SIG-M5 (cell line): ENCODE measurements around the gene MRPS2.
"Not testable (repeated sequence)": the region's sequence is repeated elsewhere in the genome, so short reads cannot be mapped to it uniquely, and the experiment has no call there.

Experiments
- DNase-seq: peaks from one replicate; lab custom pipeline; 2025; lab: John Stamatoyannopoulos, UW

The MRPS2 gene

DNA sequence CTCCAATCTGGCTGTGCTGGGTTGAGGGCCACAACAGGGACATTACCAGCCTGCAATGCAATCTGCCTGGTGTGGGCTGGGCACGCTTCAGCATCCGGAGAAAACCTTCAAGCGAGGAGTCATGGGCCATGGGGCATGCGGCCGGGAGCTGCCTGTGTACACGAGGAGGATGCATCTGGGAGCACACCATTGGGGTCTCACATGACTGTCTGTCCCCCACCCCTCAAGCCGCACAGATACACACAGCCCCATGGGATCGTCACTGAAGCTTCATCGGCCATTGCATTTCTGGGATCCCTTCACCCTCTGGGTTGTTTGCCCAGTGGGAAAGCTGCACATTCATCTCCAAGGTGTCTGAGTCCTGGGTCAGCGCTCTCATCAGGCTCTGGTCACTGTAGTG lies 30.6 kb downstream of the MRPS2 start:
- DNase-seq, result no peak

DNA sequence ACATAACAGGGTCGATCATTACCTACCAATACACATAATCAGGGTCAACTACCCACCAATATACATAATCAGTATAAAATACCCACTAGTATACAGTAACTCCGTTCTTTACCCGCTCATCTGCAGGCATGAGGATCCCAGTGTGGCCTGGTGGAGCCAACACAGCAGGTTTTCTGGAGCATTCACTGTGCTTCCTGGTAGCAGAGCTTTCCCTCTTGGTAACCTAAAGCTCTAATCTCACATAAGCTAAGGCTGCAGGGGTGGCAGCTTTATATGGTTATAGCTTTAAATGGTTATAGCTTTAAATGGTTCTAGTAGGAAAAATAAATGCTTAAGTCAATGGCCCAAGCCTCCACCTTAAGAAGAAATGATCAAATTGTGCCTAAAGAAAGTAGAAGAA lies 32.6 kb downstream of the MRPS2 start:
- DNase-seq, result no peak

DNA sequence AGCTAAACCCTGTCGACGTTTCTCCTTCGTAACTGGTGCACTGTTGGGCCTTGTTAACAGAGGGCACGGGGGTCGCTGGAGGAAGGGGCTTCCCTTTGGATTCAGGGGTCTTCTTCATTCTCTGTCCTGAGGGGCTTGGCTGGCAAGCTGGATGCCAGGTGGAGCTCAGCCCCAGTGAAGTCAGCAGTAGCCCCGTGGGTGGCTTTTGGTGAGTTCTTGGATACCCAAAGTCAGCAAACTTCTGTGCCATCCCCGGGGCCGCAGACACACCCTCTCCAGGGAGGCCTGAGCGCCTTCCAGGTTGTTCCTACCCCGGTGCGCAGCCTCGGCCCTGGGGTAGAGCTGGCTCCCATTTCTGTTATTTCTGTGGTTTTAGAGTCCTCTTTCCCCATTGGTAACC lies 33.2 kb downstream of the MRPS2 start:
- DNase-seq, result no peak

GRCh38 chr9:135534192-135534711 lies 33.8 kb downstream of the MRPS2 start:
- not testable (repeated sequence) for DNase-seq

DNA sequence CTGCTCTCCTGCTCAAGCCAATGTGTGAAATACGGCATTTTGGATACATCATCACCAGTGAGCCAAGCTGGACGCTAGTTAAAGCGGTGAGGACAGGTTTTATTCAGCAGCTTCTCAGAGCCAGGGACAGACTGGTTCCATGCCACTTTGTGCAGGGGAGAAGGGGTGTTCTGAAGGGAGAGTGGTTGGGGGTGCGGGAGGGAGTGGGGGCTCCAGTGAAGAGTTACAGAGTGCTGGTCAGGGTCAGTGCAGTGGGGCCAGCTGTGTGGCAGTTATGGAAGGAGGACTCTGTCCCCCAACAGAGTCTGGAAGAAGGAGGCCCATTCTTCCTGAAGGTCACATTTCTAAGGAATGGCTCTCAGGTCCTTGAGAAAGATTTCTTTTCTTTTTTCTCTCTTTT lies 34.3 kb downstream of the MRPS2 start:
- not testable (repeated sequence) for DNase-seq

DNA sequence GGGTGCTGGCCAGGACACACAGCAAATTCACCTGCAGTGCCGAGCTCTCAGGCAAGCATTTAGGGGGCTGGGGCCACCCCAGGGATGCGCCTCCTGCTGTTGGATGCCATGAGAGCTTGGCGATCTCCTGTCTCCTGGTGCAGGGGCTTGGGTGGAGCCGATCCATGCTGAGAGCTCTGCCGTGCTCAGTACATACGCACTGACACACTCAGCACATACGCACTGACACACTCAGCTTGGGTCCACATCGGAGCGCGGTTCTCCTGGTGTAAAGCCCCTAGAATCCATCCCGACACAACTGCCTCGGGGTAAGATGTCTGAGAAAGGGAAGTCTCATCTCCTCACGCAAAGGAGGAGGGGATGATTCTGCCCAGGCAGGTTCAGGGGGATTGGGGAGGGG lies 35.1 kb downstream of the MRPS2 start:
- DNase-seq, result not testable (repeated sequence)

GRCh38 chr9:135536216-135536615 lies 35.7 kb downstream of the MRPS2 start:
- no peak for DNase-seq

DNA sequence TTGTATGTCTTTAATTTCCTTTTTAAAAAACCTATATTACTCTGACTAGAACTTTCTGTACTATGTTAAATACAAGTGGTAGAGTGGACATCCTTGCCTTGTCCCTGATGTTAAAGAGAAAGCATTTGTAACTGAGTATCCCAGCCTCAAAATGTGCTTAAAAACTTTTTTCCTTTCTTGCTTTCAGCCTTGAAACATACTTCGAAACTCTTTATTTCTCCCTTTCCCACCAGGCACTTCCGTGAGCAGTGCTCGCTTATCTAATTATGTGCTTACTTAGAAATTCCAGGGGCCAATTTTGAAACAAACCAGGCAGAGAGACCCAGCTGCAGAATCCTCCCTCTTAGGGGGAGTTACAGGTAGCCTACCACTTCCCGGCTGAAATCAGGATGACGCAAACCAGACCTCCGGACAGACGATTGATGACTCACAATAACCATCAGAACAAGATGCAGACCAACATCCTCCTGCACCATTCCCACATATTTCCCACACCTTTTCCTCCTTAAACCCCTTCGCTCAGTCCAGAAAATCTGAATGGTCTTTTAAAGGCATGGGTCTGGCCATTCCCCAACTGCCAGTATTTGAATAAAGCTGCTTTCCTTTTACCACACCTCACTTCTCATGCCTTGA lies 42.9 kb downstream of the MRPS2 start:
- DNase-seq, result not testable (repeated sequence)

- no peak for DNase-seq
Observed at GRCh38 chr9:135544981-135545635, 44.6 kb downstream of the MRPS2 start.

GRCh38 chr9:135545646-135546176 lies 45.2 kb downstream of the MRPS2 start, which contains the start of gene OBP2A:
OBP2A (plus strand) TSS chr9:135546126; CDS start chr9:135546181, 55 bp downstream.
- DNase-seq, result not testable (repeated sequence)

GRCh38 chr9:135546792-135547617 lies 46.5 kb downstream of the MRPS2 start:
- not testable (repeated sequence) for DNase-seq

DNA sequence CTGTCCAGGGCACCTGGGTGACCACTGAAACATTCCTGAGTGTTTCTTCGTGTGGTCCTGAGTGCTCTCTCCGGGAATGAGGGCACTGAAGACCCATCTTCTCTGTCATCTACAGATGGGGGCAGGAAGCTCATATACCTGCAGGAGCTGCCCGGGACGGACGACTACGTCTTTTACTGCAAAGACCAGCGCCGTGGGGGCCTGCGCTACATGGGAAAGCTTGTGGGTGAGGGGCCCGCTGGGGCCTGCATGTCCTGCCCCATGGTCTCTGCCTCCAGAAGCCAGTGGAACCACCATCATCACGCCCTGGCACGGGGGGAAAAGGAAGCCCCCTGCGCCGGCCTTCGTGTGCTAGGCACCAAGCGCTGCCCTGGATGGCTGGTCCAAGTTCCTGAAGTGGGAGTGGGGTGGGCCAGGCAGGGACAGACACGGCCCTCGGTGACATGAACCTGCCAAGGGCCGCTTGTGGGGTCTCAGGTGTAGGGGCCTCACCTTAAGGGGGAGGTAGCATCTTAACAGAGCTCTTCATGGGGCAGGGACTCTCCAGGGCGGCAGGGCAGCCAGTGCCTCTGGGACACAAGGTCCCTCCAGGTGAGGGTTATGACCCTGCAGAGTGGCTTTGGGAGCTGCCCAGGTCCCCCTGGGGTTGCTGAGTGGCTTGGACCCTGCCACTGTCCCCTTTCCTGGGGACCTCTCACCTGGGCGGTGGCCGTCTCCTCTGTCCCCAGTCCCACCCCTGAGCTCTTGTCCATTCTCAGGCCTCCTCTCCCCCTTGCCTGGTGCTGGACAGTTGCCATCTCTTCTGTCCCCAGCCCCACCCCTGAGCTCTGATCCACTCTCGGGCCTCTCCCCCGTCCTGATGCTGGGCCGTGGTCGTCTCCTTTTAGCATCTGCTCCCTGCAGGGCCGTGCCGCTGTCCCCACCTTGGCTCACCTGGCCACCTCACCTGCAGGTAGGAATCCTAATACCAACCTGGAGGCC lies 47.6 kb downstream of the MRPS2 start:
- no peak for DNase-seq

DNA sequence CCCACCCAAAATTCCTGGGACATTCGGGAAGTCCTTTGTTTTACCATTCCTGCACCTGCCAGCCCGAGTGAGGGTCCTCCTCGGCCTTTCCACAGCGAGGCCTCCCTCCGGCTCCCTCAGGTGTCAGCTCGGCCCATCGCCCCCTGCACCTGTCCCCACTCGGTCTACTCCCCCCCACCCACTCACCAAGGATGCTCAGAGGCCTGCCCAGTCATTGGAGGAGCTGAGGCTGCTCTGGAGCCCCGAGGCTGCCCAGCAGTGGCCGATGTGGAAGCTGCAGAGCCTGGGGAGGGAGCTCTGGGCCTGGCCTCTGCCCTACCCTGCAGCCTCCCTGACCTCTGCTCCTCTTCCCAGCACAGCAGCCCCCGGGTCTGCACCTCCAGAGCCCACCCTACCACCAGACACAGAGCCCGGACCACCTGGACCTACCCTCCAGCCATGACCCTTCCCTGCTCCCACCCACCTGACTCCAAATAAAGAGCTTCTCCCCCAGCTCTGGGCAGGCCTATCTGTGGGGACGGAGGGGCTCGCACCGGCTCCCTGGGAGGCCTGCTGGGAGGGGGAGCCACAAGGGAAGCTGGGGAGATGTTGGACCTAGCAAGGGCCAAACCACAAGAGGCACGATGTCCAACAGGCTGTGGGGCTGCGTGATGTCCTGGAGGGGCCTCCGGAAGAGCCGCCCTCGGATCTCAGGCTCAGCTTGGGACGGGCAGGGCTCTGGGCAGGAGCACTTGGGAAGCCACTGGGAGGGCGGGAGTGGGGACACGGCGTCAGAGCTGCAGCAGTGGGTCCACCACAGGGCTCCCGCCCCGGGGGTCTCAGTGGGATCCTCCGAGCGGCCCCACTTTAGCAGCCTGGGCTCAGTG lies 49.2 kb downstream of the MRPS2 start:
- DNase-seq, result not testable (repeated sequence)

GRCh38 chr9:135550344-135550918 lies 49.9 kb downstream of the MRPS2 start:
- no peak for DNase-seq

- DNase-seq, result no peak
Observed at GRCh38 chr9:135551031-135551430, 50.5 kb downstream of the MRPS2 start.

GRCh38 chr9:135551456-135551855 lies 51.0 kb downstream of the MRPS2 start:
- no peak for DNase-seq

GRCh38 chr9:135552021-135552697 lies 51.7 kb downstream of the MRPS2 start:
- DNase-seq, result no peak

DNA sequence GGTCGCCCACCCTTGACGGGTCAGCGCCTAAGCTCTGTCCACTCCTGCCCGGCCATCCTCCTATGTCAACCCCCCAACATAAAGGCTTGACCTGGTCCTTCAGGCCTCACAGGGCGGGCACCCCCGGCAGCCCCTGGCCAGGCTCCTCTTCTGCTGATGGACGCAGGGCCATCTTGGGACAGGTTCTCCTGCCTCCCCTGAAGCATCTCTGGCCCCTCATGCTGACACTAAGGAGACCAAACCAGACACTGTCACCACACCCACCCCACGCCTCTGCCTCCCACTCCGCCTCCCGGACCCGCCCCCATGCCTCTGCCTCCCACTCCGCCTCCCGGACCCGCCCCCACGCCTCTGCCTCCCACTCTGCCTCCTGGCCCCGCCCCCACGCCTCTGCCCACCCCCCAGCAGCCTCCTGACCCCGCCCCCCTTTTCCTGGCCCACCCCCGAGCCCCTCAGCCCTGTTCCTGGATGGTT lies 52.3 kb downstream of the MRPS2 start:
- no peak for DNase-seq
